Cardiac fibroblast (primary cell): Measurements from ENCODE around the gene POLD4.
A peak's percentile ranks its signal among the peaks of the same experiment; 100 is the strongest.

ENCODE experiments used
- DNase-seq, 2 donors: peaks; one replicate each; pipeline versions ENCODE4 v3.0.0 to v3.0.0-alpha.2; 2010; ENCODE audit warnings: low read depth in 2 of 2
- H3K4me3 ChIP-seq, 2 donors: replicated peaks in 1 of 2; 1 replicate in 1 of 2; 2 replicates in 1 of 2; pipeline ENCODE4 v1.5.1; 2011; ENCODE audit warnings: low read depth in 2 of 2, low read length in 2 of 2, mild to moderate bottlenecking in 2 of 2, moderate library complexity in 1 of 2
- CTCF ChIP-seq: IDR thresholded peaks from one replicate; pipeline ENCODE4 v1.5.1; 2011; ENCODE audit warnings: low read depth, mild to moderate bottlenecking, low read length, inconsistent platforms

The POLD4 gene

GRCh38 chr11:67393990-67394389 lies 40.6 kb upstream of the POLD4 start:
- DNase-seq: no peak
- no peak for TF ChIP-seq CTCF
- H3K4me3 ChIP-seq: no peak overlapping the region

DNA sequence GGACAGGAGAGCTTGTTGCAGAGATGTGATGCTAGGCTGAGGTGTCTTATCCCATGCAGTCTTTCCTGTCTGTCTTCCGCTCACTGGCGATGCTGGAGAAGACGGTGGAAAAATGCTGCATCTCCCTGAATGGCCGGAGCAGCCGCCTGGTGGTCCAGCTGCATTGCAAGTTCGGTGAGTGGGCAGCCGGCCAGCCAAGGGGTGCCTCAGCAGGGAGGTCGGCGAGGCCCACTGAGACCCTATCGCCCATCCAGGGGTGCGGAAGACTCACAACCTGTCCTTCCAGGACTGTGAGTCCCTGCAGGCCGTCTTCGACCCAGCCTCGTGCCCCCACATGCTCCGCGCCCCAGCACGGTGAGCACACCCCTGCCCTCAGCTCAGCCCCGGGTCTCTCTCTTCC lies 40.1 kb upstream of the POLD4 start:
- no peak overlapping the region for H3K4me3 ChIP-seq
- DNase-seq: no peak
- TF ChIP-seq CTCF: no peak

- H3K4me3 ChIP-seq: peak overlapping the region; percentile 85 to 94
- no peak for TF ChIP-seq CTCF
- no peak for DNase-seq
These were observed 38.9 kb upstream of the POLD4 start for GRCh38 chr11:67392183-67392715.

DNA sequence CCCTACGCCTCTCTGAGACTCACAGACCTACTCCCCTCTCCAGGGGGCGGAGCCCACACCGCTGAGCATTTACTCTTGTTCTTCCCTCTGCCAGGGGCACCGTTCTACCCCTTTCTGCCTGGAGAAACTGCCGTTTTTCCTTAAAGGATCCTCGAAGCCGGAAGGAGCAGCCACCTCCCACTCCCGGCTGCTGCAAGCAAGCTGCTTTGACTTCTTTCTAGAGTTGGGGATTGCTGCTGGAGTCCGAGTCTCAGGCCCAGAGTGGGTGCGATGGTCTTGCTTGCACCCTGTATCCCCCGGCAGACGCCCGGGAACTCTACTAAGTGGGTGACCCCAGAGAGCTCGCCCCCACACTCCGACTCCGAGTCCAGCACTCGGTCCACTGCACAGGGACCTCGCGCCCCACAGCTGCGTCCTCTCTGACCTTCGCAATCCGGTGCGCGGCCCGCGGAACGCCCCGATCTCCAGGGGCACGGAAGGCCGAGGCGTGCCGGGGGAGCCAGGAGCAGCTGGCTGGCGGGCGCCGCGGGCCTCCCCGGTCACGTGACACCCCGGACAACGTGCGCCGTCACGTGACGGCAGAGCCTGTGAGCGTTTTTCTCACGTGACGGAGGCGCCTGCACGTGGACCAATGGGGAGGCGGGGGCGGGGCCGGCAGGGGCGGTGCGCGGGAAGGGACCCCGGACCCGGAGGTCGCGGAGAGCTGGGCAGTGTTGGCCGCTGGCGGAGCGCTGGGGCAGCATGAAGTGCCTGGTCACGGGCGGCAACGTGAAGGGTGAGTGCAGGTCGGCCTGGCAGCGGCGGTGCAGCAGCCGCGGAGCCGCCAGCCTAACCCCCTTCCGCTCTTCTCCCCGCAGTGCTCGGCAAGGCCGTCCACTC lies 38.2 kb upstream of the POLD4 start, which contains the start of gene RAD9A:
Gene RAD9A, plus strand, starts transcription at position 683 of the 879 bp plus-strand sequence. Its CDS starts 59 bp downstream, at position 742.
- TF ChIP-seq CTCF: no peak
- peak; percentile 89 to 95 for DNase-seq
- peak within 1 kb of the TSS; percentile 85 to 94 for H3K4me3 ChIP-seq

- DNase-seq: no peak
- TF ChIP-seq CTCF: no peak
- peak overlapping the region; percentile 85 to 94 for H3K4me3 ChIP-seq
These were observed 37.6 kb upstream of the POLD4 start for GRCh38 chr11:67390947-67391303.

GRCh38 chr11:67389477-67389876 lies 36.1 kb upstream of the POLD4 start:
- DNase-seq: no peak
- no peak overlapping the region for H3K4me3 ChIP-seq
- TF ChIP-seq CTCF: peak; percentile 72

DNA sequence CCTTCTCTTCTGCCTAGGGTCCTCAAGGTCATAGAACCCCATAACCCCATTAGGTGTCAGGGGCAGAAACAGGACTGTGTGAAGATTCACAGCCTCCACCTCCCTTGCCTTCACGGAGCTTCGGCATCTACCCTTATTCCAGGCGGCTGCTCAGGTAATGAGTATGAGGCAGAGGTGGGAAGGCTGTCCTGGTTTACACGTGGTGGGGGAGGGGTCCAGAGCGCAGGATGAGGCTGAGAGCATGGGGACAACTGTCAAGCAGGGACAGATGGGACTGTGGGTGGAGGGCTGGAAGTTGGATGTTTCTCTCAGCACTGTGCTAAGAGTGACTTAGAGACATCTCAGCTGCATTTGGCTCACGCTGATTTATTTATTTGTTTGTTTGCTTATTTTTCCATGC lies 34.2 kb upstream of the POLD4 start:
- no peak for TF ChIP-seq CTCF
- DNase-seq: no peak
- H3K4me3 ChIP-seq: no peak overlapping the region
